ENCODE results near the gene RPTOR. TPM values are rescaled to one million over a fixed set of nuclear protein-coding genes. Genes with fewer than 3 reads are reported as not detected.

The RPTOR gene
- total and polyA plus RNA-seq, 3 experiments from 2014 or later = 7.9 to 69.4 (median 63.9) TPM

DNA sequence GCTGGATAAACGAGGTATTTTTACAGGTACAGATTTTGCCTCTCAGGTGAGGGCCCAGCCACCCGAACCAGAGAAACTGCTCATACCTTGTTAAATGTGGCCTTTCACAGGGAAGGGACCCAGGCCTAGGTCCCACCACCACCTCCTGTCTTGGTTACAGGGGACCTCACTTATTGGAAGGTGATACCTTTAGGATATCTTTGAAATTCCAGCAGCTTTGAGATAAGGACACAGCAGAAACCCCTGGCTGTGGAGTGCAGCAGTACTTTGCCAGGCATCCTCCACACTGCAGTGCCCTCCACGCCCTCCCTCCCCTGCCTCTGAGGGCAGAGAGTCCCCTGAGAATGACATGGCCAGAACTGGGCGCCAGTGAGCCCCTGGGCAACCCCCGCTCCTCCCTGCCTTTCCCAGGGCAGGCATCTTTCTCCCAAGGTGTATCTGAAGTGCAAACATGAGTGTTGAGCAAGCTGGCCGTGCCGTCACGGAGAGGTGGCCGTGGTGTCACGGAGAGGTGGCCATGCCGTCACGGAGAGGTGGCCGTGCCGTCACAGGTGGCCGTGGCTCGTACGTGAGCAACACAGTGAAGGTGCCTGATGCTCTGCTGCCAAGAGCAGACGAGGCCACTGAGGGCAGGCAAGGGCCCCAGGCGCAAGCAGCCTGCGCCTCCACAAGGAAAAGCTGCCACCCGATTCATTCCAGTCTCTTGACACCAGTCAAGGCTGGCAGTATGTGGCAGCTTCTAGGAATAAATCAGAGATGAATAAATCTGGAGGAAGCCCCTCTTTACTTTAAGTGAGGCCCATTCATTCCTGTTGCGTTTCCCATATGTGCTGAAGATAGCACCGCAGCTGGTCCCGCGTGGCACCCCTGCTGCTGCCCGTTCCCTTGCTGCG, 312.5 kb downstream of the RPTOR start:
- no peaks in the 10 kb centered on the region for H3K27me3 Mint-ChIP-seq
- peaks cover 10% of the 10 kb centered on the region for H3K36me3 ChIP-seq (ENCODE audit: insufficient read depth, low read length)
- peaks cover 36% of the 10 kb centered on the region for H3K4me1 ChIP-seq (ENCODE audit: insufficient read depth, low read length)
- H3K36me3 Mint-ChIP-seq = peaks cover 18 to 49% (median 19%) of the 10 kb centered on the region in 3 donors
- no peaks in the 10 kb centered on the region for H3K9me3 Mint-ChIP-seq
- H3K4me3 ChIP-seq (ENCODE audit: low read length) = no peak overlapping the region
- DNase-seq = peak in 1 of 5 donors; percentile 43
- peak overlapping the region in 1 of 7 donors; percentile 52 for H3K4me3 Mint-ChIP-seq
- peak overlapping the region in 7 of 8 donors; percentile 23 to 87 (median 60) for H3K27ac Mint-ChIP-seq
- peaks cover 18 to 40% (median 37%) of the 10 kb centered on the region in 3 donors for H3K4me1 Mint-ChIP-seq
- CTCF ChIA-PET = interaction anchor here (0.6 to 1.0 kb wide), 3 partner anchors 9 to 183 kb away, joined by 3 to 4 read pairs (median 4); no protein-coding TSS in a partner anchor
- peak overlapping the region; percentile 68 for H3K27ac ChIP-seq (ENCODE audit: low read depth, low read length)
- no peaks in the 10 kb centered on the region for H3K9me3 ChIP-seq (ENCODE audit: low read length)
- H3K27me3 ChIP-seq (ENCODE audit: insufficient read depth, low read length, poor library complexity, severe bottlenecking) = no peaks in the 10 kb centered on the region
- POLR2A ChIA-PET = interaction anchor here (0.6 kb wide), 1 partner anchor 121 kb away, joined by 3 read pairs; no protein-coding TSS in a partner anchor

DNA sequence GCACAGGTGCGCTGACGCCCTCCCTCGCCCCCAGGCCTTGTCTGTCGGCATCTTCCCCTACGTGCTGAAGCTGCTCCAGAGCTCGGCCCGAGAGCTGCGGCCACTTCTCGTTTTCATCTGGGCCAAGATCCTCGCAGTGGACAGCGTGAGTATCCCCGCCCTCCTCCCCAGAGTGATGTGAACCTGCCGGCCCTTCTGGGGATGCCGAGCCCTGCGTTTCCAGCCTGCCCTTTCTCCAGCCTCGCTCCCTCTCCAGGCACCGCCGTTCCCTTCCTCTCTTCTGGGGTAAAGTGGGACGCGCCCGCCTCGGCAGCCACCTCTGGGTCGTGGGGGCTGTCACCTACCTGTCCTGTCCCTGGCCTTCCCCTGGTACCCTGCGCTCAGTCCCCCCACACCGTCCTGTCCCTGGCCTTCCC, 313.1 kb downstream of the RPTOR start:
- POLR2A ChIA-PET = no interaction called here
- Histone ChIP-seq H3K27me3 (ENCODE audit: insufficient read depth, low read length, poor library complexity, severe bottlenecking) (no peaks in the 10 kb centered on the region), H3K9me3 (ENCODE audit: low read length) (no peaks in the 10 kb centered on the region), H3K4me3 (ENCODE audit: low read length) (no peak overlapping the region), H3K27ac (ENCODE audit: low read depth, low read length) (no peak overlapping the region), H3K4me1 (ENCODE audit: insufficient read depth, low read length) (peaks cover 39% of the 10 kb centered on the region), H3K36me3 (ENCODE audit: insufficient read depth, low read length) (peaks cover 10% of the 10 kb centered on the region)
- peak in 1 of 5 donors; percentile 34 for DNase-seq
- Mint-ChIP-seq H3K9me3 (no peaks in the 10 kb centered on the region), H3K27me3 (no peaks in the 10 kb centered on the region), H3K4me3 (no peak overlapping the region), H3K4me1 (peaks cover 18 to 42% (median 39%) of the 10 kb centered on the region in 3 donors), H3K36me3 (peaks cover 18 to 49% (median 19%) of the 10 kb centered on the region in 3 donors), H3K27ac (peak overlapping the region in 2 of 8 donors; percentile 47 to 54)
- CTCF ChIA-PET = interaction anchor here (0.6 kb wide), 1 partner anchor 183 kb away, joined by 4 read pairs; no protein-coding TSS in a partner anchor

DNA sequence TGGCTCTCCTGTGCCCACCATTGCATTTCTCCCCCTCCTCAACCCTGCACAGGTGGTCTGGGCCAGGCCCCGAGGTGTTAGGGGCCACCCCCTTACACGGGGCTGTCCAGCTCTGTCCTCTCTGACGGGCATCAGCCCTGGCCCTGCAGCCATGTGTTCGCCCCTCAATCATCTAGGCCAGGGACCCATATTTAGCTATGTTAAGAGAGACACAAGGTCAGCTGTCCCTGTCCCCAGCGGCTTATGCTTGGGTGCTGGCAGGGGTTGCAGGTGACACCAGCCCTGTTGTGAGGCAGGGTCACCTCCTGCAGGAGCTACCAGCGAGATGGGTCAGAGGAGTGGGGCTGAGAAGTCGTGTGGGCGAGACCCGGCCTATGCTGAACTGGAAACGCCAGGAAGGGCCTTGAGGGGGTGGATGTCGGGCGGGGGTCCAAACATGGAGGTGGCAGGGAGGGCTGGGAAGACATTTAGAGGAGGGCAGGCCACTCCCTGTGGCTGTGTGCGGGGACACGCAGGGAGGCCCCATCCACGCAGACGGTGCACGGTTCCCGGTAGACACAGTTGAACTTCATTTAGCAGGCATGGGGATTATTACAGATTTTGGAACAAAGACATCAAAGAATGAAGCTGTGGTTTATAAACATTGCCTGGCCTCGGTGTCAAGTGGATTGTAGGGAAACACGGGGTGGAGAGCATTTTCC, 313.8 kb downstream of the RPTOR start:
- H3K4me3 Mint-ChIP-seq = peak overlapping the region in 1 of 7 donors; percentile 41
- peaks cover 18 to 42% (median 39%) of the 10 kb centered on the region in 3 donors for H3K4me1 Mint-ChIP-seq
- ChIA-PET CTCF (interaction anchor here (2.0 kb wide), 1 partner anchor 41 kb away, joined by 6 read pairs; no protein-coding TSS in a partner anchor), POLR2A (no interaction called here)
- no peak overlapping the region for H3K4me3 ChIP-seq (ENCODE audit: low read length)
- no peaks in the 10 kb centered on the region for H3K9me3 Mint-ChIP-seq
- H3K4me1 ChIP-seq (ENCODE audit: insufficient read depth, low read length) = peaks cover 39% of the 10 kb centered on the region
- no peak overlapping the region for H3K27ac ChIP-seq (ENCODE audit: low read depth, low read length)
- H3K36me3 ChIP-seq (ENCODE audit: insufficient read depth, low read length) = peaks cover 10% of the 10 kb centered on the region
- no peaks in the 10 kb centered on the region for H3K27me3 Mint-ChIP-seq
- H3K27me3 ChIP-seq (ENCODE audit: insufficient read depth, low read length, poor library complexity, severe bottlenecking) = no peaks in the 10 kb centered on the region
- DNase-seq = peak in 1 of 5 donors; percentile 30
- peak overlapping the region in 2 of 8 donors; percentile 47 to 83 for H3K27ac Mint-ChIP-seq
- H3K36me3 Mint-ChIP-seq = peaks cover 22 to 52% (median 24%) of the 10 kb centered on the region in 3 donors
- H3K9me3 ChIP-seq (ENCODE audit: low read length) = no peaks in the 10 kb centered on the region

DNA sequence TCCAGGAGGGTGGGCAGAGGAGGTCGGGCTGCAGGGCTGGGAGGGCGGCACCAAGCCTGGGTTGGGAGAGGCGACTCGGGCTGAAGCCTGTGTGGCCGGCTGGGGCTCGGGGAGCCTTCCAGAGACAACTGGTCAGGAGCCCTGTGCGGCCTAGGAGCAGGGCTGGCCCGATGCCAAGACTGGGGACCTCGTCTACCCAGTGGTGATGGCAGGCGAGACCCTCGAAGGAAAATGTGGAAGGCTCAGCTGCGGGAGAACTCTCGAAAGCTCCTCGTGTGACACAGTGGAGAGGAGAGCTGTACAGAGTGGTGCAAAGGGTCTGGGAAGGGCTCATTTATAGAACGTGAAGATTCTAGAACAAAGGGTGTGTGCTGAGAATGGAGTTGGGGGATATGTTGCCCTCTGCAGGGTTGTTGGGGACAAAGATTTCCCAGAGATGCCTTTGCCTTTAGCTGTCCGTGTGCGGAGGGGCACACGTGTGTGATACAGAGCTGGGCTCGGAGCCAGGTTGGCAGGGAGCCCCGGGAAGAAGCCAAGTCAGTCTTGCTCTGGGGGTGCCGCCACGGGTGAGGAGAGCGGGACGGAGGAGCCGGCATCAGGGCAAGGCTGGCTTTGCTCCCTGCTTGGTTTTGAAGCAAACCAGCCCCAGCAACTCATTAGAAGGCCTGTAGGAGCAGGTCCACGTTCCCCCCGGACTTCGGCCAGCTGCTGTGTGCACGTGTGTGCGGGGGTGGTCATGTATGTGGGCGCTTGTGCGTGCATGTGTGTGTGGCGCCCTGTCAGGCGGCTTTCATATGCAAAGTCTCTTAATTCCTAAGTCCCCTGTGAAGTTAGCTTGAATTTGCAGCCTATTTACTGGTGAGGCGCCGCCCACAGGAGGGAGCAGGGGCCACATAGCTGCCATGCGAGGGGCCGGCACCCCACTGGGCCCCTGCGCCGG, 314.6 kb downstream of the RPTOR start:
- Histone ChIP-seq H3K4me1 (ENCODE audit: insufficient read depth, low read length) (peaks cover 39% of the 10 kb centered on the region), H3K4me3 (ENCODE audit: low read length) (no peak overlapping the region), H3K27ac (ENCODE audit: low read depth, low read length) (no peak overlapping the region), H3K36me3 (ENCODE audit: insufficient read depth, low read length) (peaks cover 14% of the 10 kb centered on the region), H3K27me3 (ENCODE audit: insufficient read depth, low read length, poor library complexity, severe bottlenecking) (no peaks in the 10 kb centered on the region), H3K9me3 (ENCODE audit: low read length) (no peaks in the 10 kb centered on the region)
- Mint-ChIP-seq H3K27me3 (no peaks in the 10 kb centered on the region), H3K4me3 (no peak overlapping the region), H3K9me3 (no peaks in the 10 kb centered on the region), H3K36me3 (peaks cover 22 to 57% (median 24%) of the 10 kb centered on the region in 3 donors), H3K27ac (peak overlapping the region in 2 of 8 donors; percentile 45 to 52), H3K4me1 (peaks cover 18 to 42% (median 39%) of the 10 kb centered on the region in 3 donors)
- peak in 1 of 5 donors; percentile 49 for DNase-seq
- ChIA-PET POLR2A (no interaction called here), CTCF (interaction anchor here (2.0 kb wide), 1 partner anchor 40 kb away, joined by 6 read pairs; no protein-coding TSS in a partner anchor)

DNA sequence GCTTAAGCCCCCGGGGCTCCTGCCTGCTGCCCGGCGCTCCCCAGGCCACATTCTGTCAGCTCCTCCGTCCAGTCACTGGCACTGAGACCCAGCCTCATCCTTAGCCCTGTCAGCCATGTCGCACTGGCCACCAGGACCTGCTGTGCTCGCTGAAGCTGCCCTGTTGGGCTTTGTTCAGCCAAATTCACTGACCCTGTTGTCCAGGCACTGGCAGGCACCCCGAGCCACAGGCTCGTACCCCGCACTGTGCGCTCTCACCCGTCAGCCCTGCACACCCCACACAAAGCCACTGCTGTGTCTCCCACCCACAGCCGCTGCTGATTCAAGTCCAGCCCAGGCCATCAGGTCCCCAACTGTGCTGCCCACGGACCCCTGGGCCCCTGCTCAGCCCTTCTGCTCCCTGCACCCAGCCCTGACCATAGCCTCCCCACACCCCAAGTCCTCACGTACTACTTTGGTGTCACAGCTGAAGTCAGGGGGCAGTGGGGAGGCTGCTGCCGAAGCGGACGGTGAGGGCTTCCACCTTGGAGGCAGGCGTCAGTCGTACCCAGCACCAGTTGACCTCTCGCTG, 315.5 kb downstream of the RPTOR start:
- Histone ChIP-seq H3K4me1 (ENCODE audit: insufficient read depth, low read length) (peaks cover 39% of the 10 kb centered on the region), H3K27ac (ENCODE audit: low read depth, low read length) (no peak overlapping the region), H3K9me3 (ENCODE audit: low read length) (no peaks in the 10 kb centered on the region), H3K36me3 (ENCODE audit: insufficient read depth, low read length) (peaks cover 15% of the 10 kb centered on the region), H3K4me3 (ENCODE audit: low read length) (no peak overlapping the region), H3K27me3 (ENCODE audit: insufficient read depth, low read length, poor library complexity, severe bottlenecking) (no peaks in the 10 kb centered on the region)
- Mint-ChIP-seq H3K27ac (no peak overlapping the region), H3K4me3 (no peak overlapping the region), H3K27me3 (no peaks in the 10 kb centered on the region), H3K4me1 (peaks cover 19 to 42% (median 37%) of the 10 kb centered on the region in 3 donors), H3K36me3 (peaks cover 22 to 55% (median 22%) of the 10 kb centered on the region in 3 donors), H3K9me3 (no peaks in the 10 kb centered on the region)
- CTCF ChIA-PET = interaction anchor here (2.0 kb wide), 1 partner anchor 39 kb away, joined by 6 read pairs; no protein-coding TSS in a partner anchor
- POLR2A ChIA-PET = no interaction called here
- peak in 1 of 5 donors; percentile 18 for DNase-seq

DNA sequence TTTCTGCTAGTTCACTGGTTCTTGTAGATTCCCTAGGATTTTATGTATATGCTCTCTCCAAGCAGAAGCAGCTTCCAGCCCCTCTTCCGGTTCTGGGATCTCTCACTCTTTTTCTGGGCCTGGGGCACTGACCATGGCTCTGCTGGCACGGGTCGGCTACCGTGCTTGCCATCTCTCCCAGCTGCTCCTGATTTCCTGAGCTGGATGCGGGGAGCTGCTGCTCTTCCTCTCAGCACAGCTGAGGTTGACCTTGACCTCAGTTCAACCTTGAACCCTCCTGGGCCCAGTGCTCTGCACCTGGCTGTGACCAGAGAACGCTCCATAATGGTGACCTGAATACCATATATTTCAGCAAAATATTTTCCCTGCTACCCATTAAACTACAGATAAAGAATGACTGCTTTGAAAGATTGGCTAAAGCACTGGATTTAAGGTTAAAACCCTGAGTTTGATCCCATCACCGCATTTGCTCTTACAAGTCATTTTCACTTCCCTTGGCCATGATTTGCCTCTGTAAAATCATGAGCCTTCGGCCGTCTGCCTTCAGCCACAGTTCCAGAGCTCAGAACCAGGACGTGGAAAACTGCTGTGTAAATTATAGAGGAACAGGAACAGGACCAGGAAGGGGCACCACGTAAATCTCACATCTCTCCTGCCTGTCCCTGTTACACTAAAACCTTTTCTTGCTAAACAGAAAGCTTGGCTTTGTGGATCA, 316.2 kb downstream of the RPTOR start:
- Histone ChIP-seq H3K36me3 (ENCODE audit: insufficient read depth, low read length) (peaks cover 12% of the 10 kb centered on the region), H3K27me3 (ENCODE audit: insufficient read depth, low read length, poor library complexity, severe bottlenecking) (no peaks in the 10 kb centered on the region), H3K9me3 (ENCODE audit: low read length) (no peaks in the 10 kb centered on the region), H3K4me1 (ENCODE audit: insufficient read depth, low read length) (peaks cover 37% of the 10 kb centered on the region), H3K4me3 (ENCODE audit: low read length) (no peak overlapping the region), H3K27ac (ENCODE audit: low read depth, low read length) (no peak overlapping the region)
- ChIA-PET POLR2A (no interaction called here), CTCF (interaction anchor here (2.0 kb wide), 1 partner anchor 38 kb away, joined by 6 read pairs; no protein-coding TSS in a partner anchor)
- H3K27ac Mint-ChIP-seq = peak overlapping the region in 5 of 8 donors; percentile 43 to 68 (median 54)
- no peaks in the 10 kb centered on the region for H3K9me3 Mint-ChIP-seq
- DNase-seq = peak in 1 of 5 donors; percentile 9
- peaks cover 20 to 44% (median 39%) of the 10 kb centered on the region in 3 donors for H3K4me1 Mint-ChIP-seq
- peak overlapping the region in 1 of 7 donors; percentile 39 for H3K4me3 Mint-ChIP-seq
- H3K27me3 Mint-ChIP-seq = no peaks in the 10 kb centered on the region
- peaks cover 20 to 48% (median 20%) of the 10 kb centered on the region in 3 donors for H3K36me3 Mint-ChIP-seq

Data from CD8-positive, alpha-beta memory T cell (primary cell).